ENCODE measurements around the gene JUND. TPM values are rescaled to one million over a fixed set of nuclear protein-coding genes. Genes with fewer than 3 reads are reported as not detected.

JUND gene
- total RNA-seq, 2 donors from 2014 or later = 112 to 148 TPM

DNA sequence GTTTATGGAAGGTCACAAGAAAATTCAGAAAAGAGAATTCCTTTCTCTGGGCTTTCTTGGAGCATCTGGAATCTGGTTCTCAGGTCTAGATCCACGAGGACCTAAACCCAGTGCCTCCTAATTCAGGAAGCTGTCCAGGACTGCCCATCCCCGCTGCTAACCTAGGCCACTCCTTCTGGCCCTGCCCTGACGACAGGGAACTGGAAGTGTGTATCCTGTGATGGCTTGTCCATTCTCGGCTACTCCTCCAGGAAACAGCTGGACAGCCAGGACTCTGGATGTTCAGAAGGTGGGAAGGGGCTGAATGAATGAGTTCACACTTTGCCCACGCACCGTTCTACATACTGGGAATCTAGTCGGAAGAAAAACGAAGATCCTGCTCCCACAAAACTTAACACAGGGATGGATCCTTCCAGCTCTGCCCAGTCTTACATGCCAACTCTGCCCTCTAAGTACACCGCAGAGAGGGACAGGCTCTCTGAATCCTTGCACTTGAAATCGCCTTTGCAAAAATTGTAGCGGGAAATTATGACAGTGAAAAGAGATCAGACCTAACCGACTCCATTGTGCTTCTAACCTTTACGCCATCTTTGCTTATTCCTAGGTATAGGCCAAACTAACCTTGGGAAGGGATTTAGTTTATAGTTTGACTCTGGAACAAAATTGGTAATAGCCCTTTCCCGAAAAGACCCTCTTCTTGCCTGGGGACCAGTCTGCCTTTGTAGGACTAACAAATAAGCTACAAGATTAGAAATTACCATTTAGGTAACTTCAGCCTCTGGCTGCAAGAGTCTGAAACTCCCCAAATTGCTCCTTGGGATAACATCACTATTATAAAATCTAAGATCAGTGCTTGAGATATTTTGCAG is 39.7 kb upstream of the JUND start:
- no peak overlapping the region for H3K9ac ChIP-seq (ENCODE audit: extremely low read depth, low read length, poor library complexity, severe bottlenecking)
- Mint-ChIP-seq H3K27ac (peak overlapping the region; percentile 94), H3K4me3 (peak overlapping the region; percentile 88), H3K9me3 (no peaks in the 10 kb centered on the region), H3K36me3 (ENCODE audit: low read depth) (peaks cover 20% of the 10 kb centered on the region), H3K4me1 (peaks cover 21% of the 10 kb centered on the region), H3K27me3 (ENCODE audit: insufficient read depth) (no peaks in the 10 kb centered on the region)
- H3K36me3 ChIP-seq (ENCODE audit: control insufficient read depth, insufficient read depth, low read length) = peaks cover 12% of the 10 kb centered on the region
- no peak overlapping the region for H3K27ac ChIP-seq (ENCODE audit: low read depth, low read length)
- H3K4me1 ChIP-seq (ENCODE audit: control insufficient read depth, insufficient read depth, low read length) = peaks cover 4% of the 10 kb centered on the region
- H3K27me3 ChIP-seq (ENCODE audit: control insufficient read depth, insufficient read depth, low read length, poor library complexity, severe bottlenecking) = no peaks in the 10 kb centered on the region
- no peaks in the 10 kb centered on the region for H3K9me3 ChIP-seq (ENCODE audit: control insufficient read depth, low read length)
- TF ChIP-seq, protein P1, sequence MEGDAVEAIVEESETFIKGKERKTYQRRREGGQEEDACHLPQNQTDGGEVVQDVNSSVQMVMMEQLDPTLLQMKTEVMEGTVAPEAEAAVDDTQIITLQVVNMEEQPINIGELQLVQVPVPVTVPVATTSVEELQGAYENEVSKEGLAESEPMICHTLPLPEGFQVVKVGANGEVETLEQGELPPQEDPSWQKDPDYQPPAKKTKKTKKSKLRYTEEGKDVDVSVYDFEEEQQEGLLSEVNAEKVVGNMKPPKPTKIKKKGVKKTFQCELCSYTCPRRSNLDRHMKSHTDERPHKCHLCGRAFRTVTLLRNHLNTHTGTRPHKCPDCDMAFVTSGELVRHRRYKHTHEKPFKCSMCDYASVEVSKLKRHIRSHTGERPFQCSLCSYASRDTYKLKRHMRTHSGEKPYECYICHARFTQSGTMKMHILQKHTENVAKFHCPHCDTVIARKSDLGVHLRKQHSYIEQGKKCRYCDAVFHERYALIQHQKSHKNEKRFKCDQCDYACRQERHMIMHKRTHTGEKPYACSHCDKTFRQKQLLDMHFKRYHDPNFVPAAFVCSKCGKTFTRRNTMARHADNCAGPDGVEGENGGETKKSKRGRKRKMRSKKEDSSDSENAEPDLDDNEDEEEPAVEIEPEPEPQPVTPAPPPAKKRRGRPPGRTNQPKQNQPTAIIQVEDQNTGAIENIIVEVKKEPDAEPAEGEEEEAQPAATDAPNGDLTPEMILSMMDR (conservative IDR thresholded peaks at IDR 0.05) = no peak
- H3K4me3 ChIP-seq (ENCODE audit: low read length) = peak overlapping the region; percentile 91
- DNase-seq = no peak
- WGBS, 2 experiments (ENCODE audit: insufficient coverage in 1 of 2, insufficient read length in 1 of 2) = 89% methylated on average over 14 of the region's 14 CpGs

DNA sequence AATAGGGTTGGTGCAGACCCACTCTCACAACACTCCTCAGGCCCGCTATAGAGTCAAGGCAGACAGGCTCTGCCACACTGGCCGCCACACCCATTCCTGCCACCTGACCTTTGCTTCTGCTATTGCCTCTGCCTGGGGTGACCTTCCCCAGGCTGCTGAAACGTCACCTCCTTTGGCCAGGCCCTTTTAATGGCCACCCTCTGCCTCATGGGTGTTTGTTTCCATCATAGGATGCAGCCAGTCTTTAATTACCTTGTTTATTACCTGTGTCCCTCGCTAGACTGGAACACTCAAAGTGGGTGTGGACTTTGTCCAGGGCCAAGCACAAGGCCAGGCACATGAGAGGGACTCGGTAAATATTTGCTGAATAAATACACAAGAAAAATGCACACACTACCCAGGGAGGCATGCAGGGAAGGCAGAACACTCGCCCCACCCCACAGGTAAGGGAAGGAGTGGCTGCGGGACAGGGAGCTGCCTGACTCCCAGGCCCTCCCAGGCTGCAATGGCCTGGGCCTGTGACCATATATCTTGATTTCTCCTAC is 38.2 kb upstream of the JUND start:
- no peak overlapping the region for H3K4me3 Mint-ChIP-seq
- Histone ChIP-seq H3K9ac (ENCODE audit: extremely low read depth, low read length, poor library complexity, severe bottlenecking) (no peak overlapping the region), H3K4me3 (ENCODE audit: low read length) (no peak overlapping the region), H3K4me1 (ENCODE audit: control insufficient read depth, insufficient read depth, low read length) (peaks cover 4% of the 10 kb centered on the region), H3K27me3 (ENCODE audit: control insufficient read depth, insufficient read depth, low read length, poor library complexity, severe bottlenecking) (no peaks in the 10 kb centered on the region), H3K36me3 (ENCODE audit: control insufficient read depth, insufficient read depth, low read length) (peaks cover 20% of the 10 kb centered on the region), H3K27ac (ENCODE audit: low read depth, low read length) (no peak overlapping the region), H3K9me3 (ENCODE audit: control insufficient read depth, low read length) (no peaks in the 10 kb centered on the region)
- H3K9me3 Mint-ChIP-seq = no peaks in the 10 kb centered on the region
- H3K27ac Mint-ChIP-seq = no peak overlapping the region
- TF ChIP-seq, protein P1 (conservative IDR thresholded peaks at IDR 0.05) = no peak
- H3K27me3 Mint-ChIP-seq (ENCODE audit: insufficient read depth) = no peaks in the 10 kb centered on the region
- H3K36me3 Mint-ChIP-seq (ENCODE audit: low read depth) = peaks cover 25% of the 10 kb centered on the region
- DNase-seq = no peak
- WGBS, 2 experiments (ENCODE audit: insufficient coverage in 1 of 2, insufficient read length in 1 of 2) = 92 to 98% methylated on average over 5 to 7 of the region's 7 CpGs
- H3K4me1 Mint-ChIP-seq = peaks cover 28% of the 10 kb centered on the region

DNA sequence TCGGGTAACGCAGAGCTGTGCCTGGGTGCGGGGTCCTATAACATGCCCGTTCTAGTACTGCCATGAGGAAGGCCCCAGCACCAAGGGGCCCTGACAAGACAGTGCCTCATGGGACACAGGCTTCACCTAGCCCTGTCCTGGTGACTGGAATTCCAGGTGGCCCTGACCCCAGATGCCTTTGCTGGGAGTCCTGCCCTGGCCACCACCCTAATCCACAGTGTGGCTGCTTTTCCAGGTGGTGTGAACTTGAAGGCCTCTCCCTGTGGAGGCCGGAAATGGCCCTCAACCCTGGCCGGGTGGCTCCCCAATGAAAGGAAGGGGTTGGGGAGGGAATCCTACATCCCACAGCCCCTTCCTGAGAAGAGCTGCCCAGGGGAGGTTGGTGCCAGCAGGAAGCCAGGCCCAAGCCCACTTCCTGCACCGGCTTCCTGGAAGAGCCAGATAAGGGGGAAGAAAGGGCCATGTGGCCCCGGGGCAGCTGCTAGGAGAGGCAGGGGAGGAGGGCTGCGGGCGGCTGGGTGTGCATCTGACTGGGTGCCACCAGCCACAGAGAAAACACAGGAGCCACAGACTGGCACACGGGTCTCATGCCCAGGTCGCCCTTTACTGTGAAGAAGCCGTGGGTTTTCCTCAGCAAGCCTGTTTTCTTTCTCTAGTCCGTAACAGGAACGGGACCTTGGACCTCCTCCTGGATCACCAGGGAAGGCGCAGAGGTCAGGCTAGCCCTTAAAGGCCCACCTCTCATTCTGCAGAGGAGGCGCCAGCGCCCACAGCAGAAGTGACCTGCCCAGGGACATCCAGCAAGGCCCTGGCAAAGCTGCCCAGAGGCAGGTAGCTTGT is 36.8 kb upstream of the JUND start:
- H3K36me3 Mint-ChIP-seq (ENCODE audit: low read depth) = peaks cover 38% of the 10 kb centered on the region
- H3K27me3 Mint-ChIP-seq (ENCODE audit: insufficient read depth) = no peaks in the 10 kb centered on the region
- peaks cover 35% of the 10 kb centered on the region for H3K36me3 ChIP-seq (ENCODE audit: control insufficient read depth, insufficient read depth, low read length)
- H3K27me3 ChIP-seq (ENCODE audit: control insufficient read depth, insufficient read depth, low read length, poor library complexity, severe bottlenecking) = no peaks in the 10 kb centered on the region
- peaks cover 4% of the 10 kb centered on the region for H3K4me1 ChIP-seq (ENCODE audit: control insufficient read depth, insufficient read depth, low read length)
- H3K4me3 ChIP-seq (ENCODE audit: low read length) = no peak overlapping the region
- TF ChIP-seq, protein P1 (conservative IDR thresholded peaks at IDR 0.05) = no peak
- no peak for DNase-seq
- peaks cover 23% of the 10 kb centered on the region for H3K4me1 Mint-ChIP-seq
- 92 to 98% methylated on average over 14 to 18 of the region's 18 CpGs for WGBS, 2 experiments (ENCODE audit: insufficient coverage in 1 of 2, insufficient read length in 1 of 2)
- H3K27ac ChIP-seq (ENCODE audit: low read depth, low read length) = no peak overlapping the region
- H3K9ac ChIP-seq (ENCODE audit: extremely low read depth, low read length, poor library complexity, severe bottlenecking) = no peak overlapping the region
- H3K9me3 ChIP-seq (ENCODE audit: control insufficient read depth, low read length) = no peaks in the 10 kb centered on the region
- H3K4me3 Mint-ChIP-seq = no peak overlapping the region
- no peaks in the 10 kb centered on the region for H3K9me3 Mint-ChIP-seq
- peak overlapping the region; percentile 70 for H3K27ac Mint-ChIP-seq

Measured in endodermal cell (in vitro differentiated cells).